IPS-NIHi11 (cell line): ENCODE results near the gene CDK19.
"Not testable (repeated sequence)": the region's sequence is repeated elsewhere in the genome, so short reads cannot be mapped to it uniquely, and the experiment has no call there.

Experiments
- DNase-seq: peaks from one replicate; pipeline ENCODE4 v3.0.0; 2012; ENCODE audit warnings: mixed read lengths, low spot score

The CDK19 gene

DNA sequence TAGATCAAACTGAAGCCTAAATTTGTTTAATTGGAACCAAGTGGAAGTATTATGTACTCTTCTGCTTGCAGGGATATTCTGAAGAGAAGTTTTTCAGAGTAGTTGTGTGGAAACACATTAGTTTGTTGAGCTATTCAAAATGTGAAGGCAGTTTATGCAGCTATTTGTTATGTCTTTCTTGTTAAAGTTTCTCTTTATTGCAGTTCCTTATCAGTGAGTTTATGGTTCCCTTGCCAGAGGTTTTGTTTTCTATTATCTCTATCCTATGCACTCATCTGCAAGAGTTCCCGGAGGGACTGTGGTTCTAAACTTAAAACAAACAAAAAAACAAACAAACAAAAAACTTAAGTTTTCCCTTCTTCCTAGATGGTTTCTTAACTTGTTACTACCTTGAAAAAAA, 195.2 kb downstream of the CDK19 start:
- DNase-seq, result no peak

- no peak for DNase-seq
Measured at GRCh38 chr6:110619275-110619908, 195.9 kb downstream of the CDK19 start.

DNA sequence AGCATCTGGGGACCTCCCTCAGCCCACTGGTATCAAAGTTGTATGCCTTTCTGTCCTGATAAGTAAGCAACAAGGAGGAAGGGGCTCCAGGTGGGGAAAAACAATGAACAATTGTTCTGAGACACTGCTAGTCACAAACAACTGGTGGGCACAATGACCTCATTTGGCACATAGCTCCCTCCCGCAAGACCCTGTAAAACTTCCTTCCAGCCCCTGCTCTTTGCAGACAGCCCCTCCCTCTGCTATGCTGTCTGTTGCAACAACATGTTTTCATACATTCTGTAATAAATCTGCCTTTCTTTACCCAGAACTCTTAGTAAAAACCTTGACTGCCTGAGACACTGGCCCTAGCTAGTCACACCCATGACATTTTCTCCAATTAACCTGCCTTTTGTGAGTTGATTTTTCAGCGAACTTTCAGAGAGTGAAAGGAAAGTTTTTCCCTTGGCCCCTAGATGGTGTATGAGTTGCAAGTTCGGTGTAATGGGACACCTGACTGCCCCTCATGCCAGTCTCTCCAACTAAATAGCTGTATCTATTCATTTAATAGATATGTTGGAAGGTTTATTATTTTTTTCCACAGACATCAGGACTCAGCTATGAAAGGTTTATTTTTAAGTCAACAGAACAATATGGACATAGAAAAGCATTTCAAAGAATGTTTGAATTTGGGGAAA, 196.5 kb downstream of the CDK19 start:
- DNase-seq, result peak; percentile 62

DNA sequence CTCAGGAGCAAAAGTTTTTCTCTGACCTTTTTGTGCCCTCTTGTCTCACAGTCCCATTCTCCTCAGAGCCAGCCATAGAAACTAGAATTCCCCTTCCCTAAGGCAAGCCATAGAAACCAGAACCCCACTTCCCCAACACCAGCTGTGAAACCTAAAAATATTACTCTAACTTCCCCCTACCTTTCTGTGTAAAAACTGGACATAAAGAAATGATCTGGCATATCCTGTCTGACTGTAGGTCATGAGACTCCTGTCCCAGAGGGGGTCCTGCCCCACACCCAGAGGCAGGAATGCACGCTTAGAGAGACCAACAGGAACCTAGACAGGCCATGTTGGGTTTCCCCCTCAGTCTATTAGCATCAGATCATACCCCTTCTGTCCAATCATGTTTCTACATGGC, 198.2 kb downstream of the CDK19 start:
- DNase-seq, result no peak

DNA sequence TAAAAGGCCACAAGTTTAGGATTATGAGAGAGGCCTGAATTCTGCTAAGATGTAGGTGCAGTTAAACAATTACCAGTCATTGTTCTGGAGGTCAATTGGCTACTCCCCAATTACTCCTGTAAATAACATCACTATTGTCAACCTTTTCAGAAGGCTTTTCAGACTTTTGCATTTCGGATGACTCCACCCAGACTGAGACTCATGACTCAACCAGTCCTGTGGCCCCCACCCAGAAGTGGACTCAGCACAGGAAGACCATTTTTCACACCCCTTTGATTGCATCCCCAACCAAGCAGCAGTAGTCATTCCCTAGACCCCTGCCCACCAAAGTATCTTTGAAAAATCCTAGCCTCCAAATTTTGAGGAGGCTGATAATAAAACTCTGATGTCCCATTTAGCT, 199.5 kb downstream of the CDK19 start:
- DNase-seq, result no peak

DNA sequence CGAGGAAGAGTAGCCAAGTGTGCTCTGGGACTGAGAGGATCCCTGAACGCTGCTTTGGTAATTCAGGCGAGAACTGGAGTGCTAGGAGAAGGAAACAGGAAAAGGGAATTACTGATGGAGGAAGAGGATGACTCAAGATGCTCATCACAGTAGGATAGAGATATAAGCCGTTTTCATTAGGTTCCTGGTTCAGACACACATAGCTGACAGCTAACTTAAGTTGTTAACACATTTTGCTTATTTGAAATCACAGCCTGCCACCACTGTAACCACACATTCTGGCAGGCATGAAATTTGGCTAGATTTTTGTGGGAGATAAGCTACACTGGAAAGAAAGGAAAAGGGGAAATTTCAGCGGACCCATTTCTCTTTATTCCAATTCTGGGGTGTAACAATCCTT, 200.7 kb downstream of the CDK19 start:
- no peak for DNase-seq

GRCh38 chr6:110614106-110614505, 201.2 kb downstream of the CDK19 start:
- DNase-seq, result no peak

GRCh38 chr6:110613356-110613755, 201.9 kb downstream of the CDK19 start:
- no peak for DNase-seq

DNA sequence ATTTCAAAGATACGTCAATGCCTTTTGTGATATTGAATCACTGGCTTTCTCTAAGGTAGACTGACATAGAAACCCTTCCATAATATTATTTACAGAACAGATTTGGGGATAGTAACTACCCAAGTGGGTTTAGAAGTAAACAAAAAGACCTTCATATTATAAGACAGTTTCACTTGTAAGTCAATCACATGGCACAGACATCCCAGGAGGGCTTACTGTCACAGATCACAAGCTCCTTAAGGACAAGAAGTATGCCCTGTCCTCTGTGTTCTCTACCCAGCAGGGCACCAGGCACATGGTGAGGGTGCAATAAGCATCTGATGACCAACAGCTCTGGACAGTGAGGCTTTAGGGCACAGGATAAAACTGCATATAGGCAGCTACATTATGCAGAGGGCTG, 203.0 kb downstream of the CDK19 start:
- DNase-seq, result no peak

- DNase-seq, result no peak
Measured at GRCh38 chr6:110609101-110609500, 206.2 kb downstream of the CDK19 start.

- no peak for DNase-seq
Measured at GRCh38 chr6:110608151-110608550, 207.1 kb downstream of the CDK19 start.

DNA sequence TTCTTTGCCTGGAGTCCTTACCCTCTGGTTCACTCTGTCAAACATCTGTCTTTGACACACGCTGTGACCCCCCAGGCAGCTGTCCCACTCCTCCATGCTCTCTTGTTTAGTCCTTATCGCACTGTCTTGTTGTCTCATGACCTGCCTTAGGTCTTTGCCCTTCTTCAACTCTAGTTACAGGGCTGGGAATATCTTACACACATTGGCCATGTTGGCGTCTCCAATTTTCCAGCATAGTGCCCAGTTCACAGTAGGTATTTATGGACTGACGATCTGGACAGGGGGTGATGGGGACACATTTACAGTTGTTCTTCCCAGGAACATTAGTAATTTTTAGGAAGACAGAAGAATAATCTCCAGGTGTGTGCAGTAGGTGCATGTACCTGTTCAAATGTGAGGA, 209.1 kb downstream of the CDK19 start:
- no peak for DNase-seq

- not testable (repeated sequence) for DNase-seq
Measured at GRCh38 chr6:110600640-110601039, 214.6 kb downstream of the CDK19 start.

DNA sequence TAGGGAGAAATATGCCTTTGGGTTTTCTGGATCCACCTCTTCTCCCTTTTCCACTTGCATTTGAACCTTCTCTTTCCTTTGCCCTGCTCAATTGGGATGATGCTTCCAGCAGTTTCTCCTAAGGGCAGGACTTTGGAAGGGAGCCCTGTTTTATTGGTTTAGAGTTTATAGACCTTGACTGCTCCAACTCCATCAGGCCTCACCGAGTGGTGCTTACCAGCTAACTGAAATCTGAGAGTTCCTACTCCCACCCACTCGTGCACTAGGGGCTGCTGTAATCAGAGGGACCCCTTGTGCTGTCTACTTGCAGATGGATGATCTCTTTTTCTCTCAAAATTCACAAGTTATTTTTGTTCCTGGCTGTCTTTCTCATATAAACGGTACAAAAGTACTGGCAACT, 217.5 kb downstream of the CDK19 start:
- no peak for DNase-seq

- DNase-seq, result no peak
Measured at GRCh38 chr6:110596354-110596753, 218.9 kb downstream of the CDK19 start.

DNA sequence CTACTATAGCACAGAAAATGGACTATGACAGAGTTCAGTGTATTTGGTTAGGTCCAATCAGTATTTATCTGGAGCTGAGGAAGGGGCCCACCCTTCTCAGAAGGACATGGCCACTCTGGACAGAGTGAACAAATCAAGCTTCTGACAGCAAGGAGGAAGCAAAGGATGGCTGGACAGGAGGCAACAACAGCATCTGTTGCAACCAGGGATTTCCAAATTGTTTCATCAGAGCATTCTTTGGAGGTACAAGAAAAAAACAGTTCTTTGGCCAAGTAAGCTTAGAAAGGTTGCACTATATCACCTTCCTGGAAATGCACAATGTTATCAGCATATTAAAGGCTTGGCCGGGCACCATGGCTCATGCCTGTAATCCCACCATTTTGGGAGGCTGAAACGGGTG, 220.2 kb downstream of the CDK19 start:
- DNase-seq, result no peak

GRCh38 chr6:110593637-110594036, 221.6 kb downstream of the CDK19 start:
- DNase-seq, result no peak

DNA sequence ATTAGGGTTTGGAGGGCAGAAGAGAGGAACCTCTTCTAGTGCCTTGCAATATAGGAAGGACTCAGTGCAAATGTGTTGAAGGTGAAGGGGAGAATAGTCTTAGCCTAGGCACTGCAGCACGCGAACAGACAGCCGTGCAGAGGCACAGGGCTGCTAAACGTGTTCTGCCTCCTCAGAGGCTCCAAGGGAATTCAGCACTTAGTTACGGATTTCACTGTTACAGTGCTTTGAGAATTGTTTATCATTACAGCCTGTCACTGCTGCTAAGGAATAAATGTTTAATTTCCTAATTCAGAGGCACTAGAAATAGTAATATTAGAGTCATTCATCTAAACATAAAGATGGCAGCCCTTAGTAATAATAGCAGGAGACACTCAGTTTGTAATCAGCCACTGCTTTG, 222.5 kb downstream of the CDK19 start:
- no peak for DNase-seq

GRCh38 chr6:110590821-110591351, 224.4 kb downstream of the CDK19 start:
- no peak for DNase-seq

- DNase-seq, result no peak
Measured at GRCh38 chr6:110589865-110590513, 225.3 kb downstream of the CDK19 start.

DNA sequence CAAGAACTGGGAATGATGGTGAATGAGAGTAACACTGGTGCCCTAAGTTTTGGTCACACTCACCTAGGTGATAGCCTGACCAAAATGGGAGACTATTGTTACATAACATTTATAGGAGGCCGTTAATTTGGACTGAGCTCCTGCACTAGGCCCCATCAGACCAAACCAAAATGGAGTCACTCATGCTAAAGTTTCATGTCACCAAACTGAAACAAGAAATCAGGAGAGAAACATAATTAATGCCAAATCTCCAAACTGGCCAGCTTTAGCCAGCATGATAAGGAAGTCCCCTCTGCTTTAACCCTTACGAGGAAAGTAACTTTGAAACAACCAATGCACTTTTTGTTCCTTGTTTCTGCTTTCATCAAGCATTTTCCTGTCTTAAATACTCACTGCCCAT, 227.9 kb downstream of the CDK19 start:
- DNase-seq, result no peak

GRCh38 chr6:110581679-110582078, 233.6 kb downstream of the CDK19 start:
- no peak for DNase-seq

GRCh38 chr6:110577596-110578167, 237.6 kb downstream of the CDK19 start:
- DNase-seq, result not testable (repeated sequence)
